Fibroblast of skin of scalp (primary cell): ENCODE measurements around the gene MLYCD.
A peak's percentile ranks its signal among the peaks of the same experiment; 100 is the strongest.

ENCODE experiments used
- DNase-seq: peaks from one replicate; pipeline ENCODE4 v3.0.0-alpha.2; 2013

MLYCD gene

GRCh38 chr16:83958137-83958845 is 59.4 kb downstream of the MLYCD start:
- no peak for DNase-seq

- DNase-seq: no peak
Measured at GRCh38 chr16:83958846-83959565, 60.1 kb downstream of the MLYCD start.

- DNase-seq: no peak
Measured at GRCh38 chr16:83959656-83960434, 60.9 kb downstream of the MLYCD start.

GRCh38 chr16:83960521-83961249 is 61.8 kb downstream of the MLYCD start:
- DNase-seq: no peak

- DNase-seq: no peak
Measured at GRCh38 chr16:83961591-83961990, 62.7 kb downstream of the MLYCD start.

- DNase-seq: no peak
Measured at GRCh38 chr16:83963277-83964119, 64.6 kb downstream of the MLYCD start.

- no peak for DNase-seq
Measured at GRCh38 chr16:83964684-83965443, 65.9 kb downstream of the MLYCD start.

GRCh38 chr16:83965444-83966152 is 66.7 kb downstream of the MLYCD start:
- no peak for DNase-seq

GRCh38 chr16:83966153-83966696 is 67.3 kb downstream of the MLYCD start:
- DNase-seq: no peak

GRCh38 chr16:83967091-83967490 is 68.2 kb downstream of the MLYCD start:
- DNase-seq: no peak

GRCh38 chr16:83967838-83968305 is 69.0 kb downstream of the MLYCD start, which contains the start of gene NECAB2:
NECAB2 (plus strand) TSS chr16:83968244; CDS start chr16:83968649, 405 bp downstream.
- DNase-seq: peak; percentile 29

- DNase-seq: no peak
Measured at GRCh38 chr16:83968306-83968851, 69.5 kb downstream of the MLYCD start.

GRCh38 chr16:83968891-83969649 is 70.2 kb downstream of the MLYCD start:
- DNase-seq: no peak

- no peak for DNase-seq
Measured at GRCh38 chr16:83969771-83970429, 71.0 kb downstream of the MLYCD start.

- no peak for DNase-seq
Measured at GRCh38 chr16:83970430-83970815, 71.5 kb downstream of the MLYCD start.

- DNase-seq: no peak
Measured at GRCh38 chr16:83971165-83972130, 72.5 kb downstream of the MLYCD start.
